Neural cell (in vitro differentiated cells): ENCODE results near the gene PRR33. TPM values are rescaled to one million over a fixed set of nuclear protein-coding genes. Genes with fewer than 3 reads are reported as not detected.

Experiments
- H2AFZ ChIP-seq: fragments of 200-600, 300-800 bp; sonication (generic), shearing (Covaris generic); 2 replicates; pipeline ENCODE4 v1.6.0; 2014; ENCODE audit warnings: low read depth, mild to moderate bottlenecking, antibody characterized with exemption, low read length, moderate library complexity
- H3F3A ChIP-seq: fragments of 200-600 bp; shearing (Covaris generic); 2 replicates; pipeline ENCODE4 v1.6.1; 2016; ENCODE audit warnings: mild to moderate bottlenecking, moderate library complexity, mixed read lengths, antibody characterized with exemption, low read length; ENCODE audit not compliant: insufficient read depth, poor library complexity, severe bottlenecking
- H3K27ac ChIP-seq: fragments of 200-600, 300-800 bp; sonication (generic), shearing (Covaris generic); 2 replicates; pipeline ENCODE4 v1.5.1; 2014; ENCODE audit warnings: mild to moderate bottlenecking, low read length, moderate library complexity
- H3K27me3 ChIP-seq: fragments of 300-800, 200-600 bp; sonication (generic), shearing (Covaris generic); 2 replicates; pipeline ENCODE4 v1.6.0; 2014; ENCODE audit warnings: mild to moderate bottlenecking, low read depth, low read length, moderate library complexity; ENCODE audit not compliant: insufficient read depth
- H3K36me3 ChIP-seq: fragments of 300-800, 200-600 bp; sonication (generic), shearing (Covaris generic); 2 replicates; pipeline ENCODE4 v1.5.1; 2014; ENCODE audit warnings: mild to moderate bottlenecking, antibody characterized with exemption, low read length, moderate library complexity; ENCODE audit not compliant: insufficient read depth
- H3K4me2 ChIP-seq: fragments of 300-800, 200-600 bp; sonication (generic), shearing (Covaris generic); 2 replicates; pipeline ENCODE4 v1.6.0; 2014; ENCODE audit warnings: mild to moderate bottlenecking, low read length
- H3K4me3 ChIP-seq: fragments of 300-800, 200-600 bp; sonication (generic), shearing (Covaris generic); 2 replicates; pipeline ENCODE4 v1.5.1; 2014; ENCODE audit warnings: mild to moderate bottlenecking, low read length, moderate library complexity
- H3K79me2 ChIP-seq: fragments of 200-600 bp; shearing (Covaris generic); replicated peaks from 2 replicates; pipeline ENCODE4 v1.6.0; 2014; ENCODE audit warnings: mild to moderate bottlenecking, low read length, moderate library complexity; ENCODE audit not compliant: insufficient read depth
- H3K9ac ChIP-seq: fragments of 300-800, 200-600 bp; sonication (generic), shearing (Covaris generic); 2 replicates; pipeline ENCODE4 v1.6.1; 2016; ENCODE audit warnings: mild to moderate bottlenecking, low read length, mixed read lengths
- H3K9me2 ChIP-seq: fragments of 200-600 bp; shearing (Covaris generic); 2 replicates; pipeline ENCODE4 v1.6.1; 2016; ENCODE audit warnings: mild to moderate bottlenecking, low read length, mixed read lengths; ENCODE audit not compliant: insufficient read depth
- H3K9me3 ChIP-seq: fragments of 200-600, 300-800 bp; sonication (generic), shearing (Covaris generic); 2 replicates; pipeline ENCODE4 v1.6.1; 2016; ENCODE audit warnings: mild to moderate bottlenecking, mixed run types, low read length, moderate library complexity, mixed read lengths
- H4K20me1 ChIP-seq: fragments of 200-600 bp; shearing (Covaris generic); 2 replicates; pipeline ENCODE4 v1.6.1; 2016; ENCODE audit warnings: mild to moderate bottlenecking, mixed run types; ENCODE audit not compliant: insufficient read depth
- CTCF ChIP-seq: fragments of 450-650 bp; IDR thresholded peaks from 2 replicates; pipeline ENCODE4 v1.5.1; 2014; ENCODE audit warnings: antibody characterized with exemption, mild to moderate bottlenecking, moderate library complexity; ENCODE audit not compliant: poor library complexity, severe bottlenecking
- EP300 ChIP-seq: fragments of 450-650 bp; conservative IDR thresholded peaks from 2 replicates; pipeline ENCODE4 v1.6.1; 2014; ENCODE audit warnings: antibody characterized with exemption, mild to moderate bottlenecking, moderate library complexity; ENCODE audit not compliant: poor library complexity, severe bottlenecking
- EZH2 ChIP-seq: fragments of 200-600, 300-800 bp; shearing (Covaris generic), sonication (generic); IDR thresholded peaks from 2 replicates; pipeline ENCODE4 v1.6.1; 2014; ENCODE audit warnings: antibody characterized with exemption, low read length, borderline replicate concordance, mild to moderate bottlenecking; ENCODE audit not compliant: insufficient read depth, poor library complexity, severe bottlenecking
- MXI1 ChIP-seq: fragments of 450-650 bp; conservative IDR thresholded peaks from 2 replicates; pipeline ENCODE4 v1.6.1; 2014; ENCODE audit warnings: antibody characterized with exemption, mild to moderate bottlenecking; ENCODE audit not compliant: poor library complexity, severe bottlenecking
- POLR2AphosphoS5 ChIP-seq: IDR thresholded peaks from 2 replicates; pipeline ENCODE4 v1.6.1; 2012
- RAD21 ChIP-seq: fragments of 450-650 bp; conservative IDR thresholded peaks from 2 replicates; pipeline ENCODE4 v1.6.1; 2014; ENCODE audit warnings: antibody characterized with exemption, mild to moderate bottlenecking, moderate library complexity
- REST ChIP-seq: IDR thresholded peaks from 2 replicates; pipeline ENCODE4 v1.6.1; 2012; ENCODE audit warnings: borderline replicate concordance
- SMC3 ChIP-seq: fragments of 450-650 bp; conservative IDR thresholded peaks from 2 replicates; pipeline ENCODE4 v1.6.1; 2014; ENCODE audit warnings: antibody characterized with exemption, mild to moderate bottlenecking, moderate library complexity; ENCODE audit not compliant: poor library complexity
- TAF1 ChIP-seq: IDR thresholded peaks from 2 replicates; pipeline ENCODE4 v1.6.1; 2012; ENCODE audit warnings: low read depth
- polyA plus RNA-seq: library from polyadenylated mRNA; depleted of rRNA; stranded (reverse); fragments of >200 nt; gene quantifications from 2 replicates; pipeline ENCODE4 v1.2.3, GENCODE V29; 2014

PRR33 gene
- polyA plus RNA-seq, 1 donor from 2014 or later, result not detected

GRCh38 chr11:1870326-1870696 is 21.4 kb downstream of the PRR33 start:
- no peaks in the 10 kb centered on the region for H3K27me3 ChIP-seq
- H3K79me2 ChIP-seq, result no peaks in the 10 kb centered on the region
- no peaks in the 10 kb centered on the region for H4K20me1 ChIP-seq
- H3K27ac ChIP-seq, result no peak overlapping the region
- H3K4me2 ChIP-seq, result no peak overlapping the region
- no peaks in the 10 kb centered on the region for H3K36me3 ChIP-seq
- no peak overlapping the region for H2AFZ ChIP-seq
- TF ChIP-seq EZH2, result no peak
- no peak for TF ChIP-seq REST
- TF ChIP-seq POLR2AphosphoS5, result no peak
- TF ChIP-seq EP300, result no peak
- H3K9me3 ChIP-seq, result no peaks in the 10 kb centered on the region
- no peak overlapping the region for H3K9ac ChIP-seq
- H3K9me2 ChIP-seq, result no peaks in the 10 kb centered on the region
- H3K4me3 ChIP-seq, result no peak overlapping the region
- H3F3A ChIP-seq, result no peaks in the 10 kb centered on the region

DNA sequence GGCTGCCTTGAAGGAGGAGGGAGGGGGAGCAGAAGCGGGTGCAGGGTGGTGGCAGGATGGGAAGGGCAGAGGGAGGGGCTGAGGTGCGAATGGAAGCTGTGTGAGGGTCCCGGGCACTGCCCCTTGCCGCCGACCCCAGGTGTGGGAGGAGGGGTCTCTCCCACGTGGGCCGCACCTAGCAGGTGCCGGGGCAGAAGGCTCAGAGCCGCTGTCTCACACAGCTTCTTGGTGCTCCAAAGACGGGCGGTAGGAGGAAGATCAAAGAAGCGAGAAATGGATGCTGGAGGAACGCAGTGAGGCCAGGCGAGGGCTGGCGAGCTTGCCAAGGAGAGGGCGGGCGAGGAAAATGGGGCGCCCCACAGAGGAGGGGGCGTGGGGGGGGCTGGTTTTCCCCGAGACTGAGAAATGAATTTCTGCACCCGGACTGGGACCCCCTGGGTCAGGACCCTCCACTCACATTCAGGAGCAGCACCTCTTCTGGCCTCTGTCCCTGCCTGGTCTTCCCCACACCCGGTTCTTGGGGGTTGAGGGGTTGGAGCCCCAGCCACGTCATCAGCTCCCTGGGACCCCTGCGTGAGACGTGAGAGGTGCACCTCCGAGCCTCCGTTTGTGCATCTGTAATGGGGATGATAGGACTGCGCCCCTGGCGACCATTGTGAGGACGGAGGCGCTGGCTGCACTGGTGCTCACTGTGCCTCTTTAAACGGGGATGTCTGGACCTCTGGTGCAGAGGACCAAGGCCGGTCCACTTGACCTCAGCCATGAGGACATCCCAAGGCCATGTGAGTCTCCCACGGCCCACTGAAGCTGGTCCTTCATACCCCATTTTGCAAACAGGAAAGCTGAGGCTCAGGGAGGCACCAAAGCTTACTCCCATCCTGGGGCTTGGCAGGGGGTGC is 22.0 kb downstream of the PRR33 start:
- Histone ChIP-seq H4K20me1 (no peaks in the 10 kb centered on the region), H3K9ac (no peak overlapping the region), H3K9me3 (no peaks in the 10 kb centered on the region), H3K27ac (no peak overlapping the region), H3K9me2 (no peaks in the 10 kb centered on the region), H3K27me3 (no peaks in the 10 kb centered on the region), H3F3A (no peaks in the 10 kb centered on the region), H3K79me2 (no peaks in the 10 kb centered on the region), H2AFZ (no peak overlapping the region), H3K4me2 (no peak overlapping the region), H3K36me3 (no peaks in the 10 kb centered on the region), H3K4me3 (no peak overlapping the region)
- TF ChIP-seq RAD21 (no peak), EP300 (no peak), TAF1 (no peak)

GRCh38 chr11:1868636-1869291 is 22.9 kb downstream of the PRR33 start:
- H3K9ac ChIP-seq, result no peak overlapping the region
- no peaks in the 10 kb centered on the region for H3K9me2 ChIP-seq
- H3K27ac ChIP-seq, result no peak overlapping the region
- H3K79me2 ChIP-seq, result no peaks in the 10 kb centered on the region
- no peaks in the 10 kb centered on the region for H3F3A ChIP-seq
- H3K9me3 ChIP-seq, result no peaks in the 10 kb centered on the region
- no peak overlapping the region for H3K4me3 ChIP-seq
- H3K4me2 ChIP-seq, result no peak overlapping the region
- no peaks in the 10 kb centered on the region for H3K27me3 ChIP-seq
- H3K36me3 ChIP-seq, result no peaks in the 10 kb centered on the region
- H4K20me1 ChIP-seq, result no peaks in the 10 kb centered on the region
- TF ChIP-seq TAF1 (no peak), REST (no peak), MXI1 (no peak), EP300 (no peak), EZH2 (no peak), CTCF (no peak), POLR2AphosphoS5 (no peak), RAD21 (no peak), SMC3 (no peak)
- no peak overlapping the region for H2AFZ ChIP-seq
